Bronchial epithelial cell (primary cell): Measurements from ENCODE around the gene TUT7. TPM values are rescaled to one million over a fixed set of nuclear protein-coding genes. Genes with fewer than 3 reads are reported as not detected.

Experiments used
- DNase-seq: peaks from one replicate; pipeline ENCODE4 v3.0.0-alpha.2; 2010; ENCODE audit warnings: low read depth
- FAIRE-seq: peaks from 2 replicates; lab custom pipeline; 2011; peaks lifted over from hg19 to GRCh38; lab: Jason Lieb, UNC
- H3K27me3 ChIP-seq: 2 replicates; pipeline ENCODE4 v1.5.1; 2011; ENCODE audit warnings: low read length; ENCODE audit not compliant: control insufficient read depth, insufficient read depth
- H3K36me3 ChIP-seq: 2 replicates; pipeline ENCODE4 v1.5.1; 2011; ENCODE audit warnings: low read length; ENCODE audit not compliant: control insufficient read depth, insufficient read depth
- H3K4me3 ChIP-seq: 2 replicates; pipeline ENCODE4 v1.5.1; 2011; ENCODE audit warnings: mild to moderate bottlenecking, low read depth, low read length, control low read depth
- total RNA-seq: library from RNA; depleted of rRNA; stranded (reverse); fragments of >200 nt; gene quantifications from 2 replicates; pipeline ENCODE4 v1.2.1, GENCODE V29; 2014
- TF ChIP-seq, protein P1 (sequence below): IDR thresholded peaks from 2 replicates; pipeline ENCODE4 v1.5.1; 2011; ENCODE audit warnings: mild to moderate bottlenecking, moderate library complexity, low read length, control low read depth, inconsistent platforms; ENCODE audit not compliant: insufficient read depth, severe bottlenecking

The TUT7 gene
- total RNA-seq, 1 donor from 2014 or later, result 24.7 TPM

- FAIRE-seq, result no peak
- DNase-seq, result no peak
- Histone ChIP-seq H3K27me3 (no peaks in the 10 kb centered on the region), H3K4me3 (no peak overlapping the region), H3K36me3 (no peaks in the 10 kb centered on the region)
- TF ChIP-seq, protein P1, sequence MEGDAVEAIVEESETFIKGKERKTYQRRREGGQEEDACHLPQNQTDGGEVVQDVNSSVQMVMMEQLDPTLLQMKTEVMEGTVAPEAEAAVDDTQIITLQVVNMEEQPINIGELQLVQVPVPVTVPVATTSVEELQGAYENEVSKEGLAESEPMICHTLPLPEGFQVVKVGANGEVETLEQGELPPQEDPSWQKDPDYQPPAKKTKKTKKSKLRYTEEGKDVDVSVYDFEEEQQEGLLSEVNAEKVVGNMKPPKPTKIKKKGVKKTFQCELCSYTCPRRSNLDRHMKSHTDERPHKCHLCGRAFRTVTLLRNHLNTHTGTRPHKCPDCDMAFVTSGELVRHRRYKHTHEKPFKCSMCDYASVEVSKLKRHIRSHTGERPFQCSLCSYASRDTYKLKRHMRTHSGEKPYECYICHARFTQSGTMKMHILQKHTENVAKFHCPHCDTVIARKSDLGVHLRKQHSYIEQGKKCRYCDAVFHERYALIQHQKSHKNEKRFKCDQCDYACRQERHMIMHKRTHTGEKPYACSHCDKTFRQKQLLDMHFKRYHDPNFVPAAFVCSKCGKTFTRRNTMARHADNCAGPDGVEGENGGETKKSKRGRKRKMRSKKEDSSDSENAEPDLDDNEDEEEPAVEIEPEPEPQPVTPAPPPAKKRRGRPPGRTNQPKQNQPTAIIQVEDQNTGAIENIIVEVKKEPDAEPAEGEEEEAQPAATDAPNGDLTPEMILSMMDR, result no peak
Measured at GRCh38 chr9:86288499-86289198, 65.6 kb downstream of the TUT7 start.

GRCh38 chr9:86287013-86287412 is 67.2 kb downstream of the TUT7 start:
- no peaks in the 10 kb centered on the region for H3K27me3 ChIP-seq
- no peak for FAIRE-seq

GRCh38 chr9:86286278-86286677 is 67.9 kb downstream of the TUT7 start:
- Histone ChIP-seq H3K36me3 (no peaks in the 10 kb centered on the region), H3K4me3 (no peak overlapping the region), H3K27me3 (no peaks in the 10 kb centered on the region)
- TF ChIP-seq, protein P1, result no peak
- FAIRE-seq (no peak), DNase-seq (no peak)

More at GRCh38 chr9:86287013-86287412, 67.2 kb downstream of the TUT7 start:
- TF ChIP-seq, protein P1, result peak; percentile 45
- Histone ChIP-seq H3K4me3 (no peak overlapping the region), H3K36me3 (no peaks in the 10 kb centered on the region)
- DNase-seq, result peak; percentile 55

GRCh38 chr9:86285261-86285660 is 68.9 kb downstream of the TUT7 start:
- FAIRE-seq (no peak), DNase-seq (no peak)
- no peaks in the 10 kb centered on the region for H3K27me3 ChIP-seq
- TF ChIP-seq, protein P1, result no peak
- H3K36me3 ChIP-seq, result peaks cover 2% of the 10 kb centered on the region
- H3K4me3 ChIP-seq, result no peak overlapping the region

GRCh38 chr9:86282979-86283535 is 71.2 kb downstream of the TUT7 start:
- H3K27me3 ChIP-seq, result no peaks in the 10 kb centered on the region
- H3K4me3 ChIP-seq, result peak overlapping the region; percentile 61
- peaks cover 2% of the 10 kb centered on the region for H3K36me3 ChIP-seq
- DNase-seq (peak; percentile 89), FAIRE-seq (peak; percentile 23)
- TF ChIP-seq, protein P1, result no peak
